Renal cortical epithelial cell (primary cell): ENCODE measurements around the gene LIF. TPM values are rescaled to one million over a fixed set of nuclear protein-coding genes. Genes with fewer than 3 reads are reported as not detected.
A peak's percentile ranks its signal among the peaks of the same experiment; 100 is the strongest.

ENCODE experiments used
- DNase-seq: peaks from one replicate; pipeline ENCODE4 v3.0.0-alpha.2; 2011; ENCODE audit warnings: low read depth
- total RNA-seq: library from RNA; depleted of rRNA; stranded (reverse); fragments of >200 nt; gene quantifications from 2 replicates; pipeline ENCODE4 v1.2.3, GENCODE V29; 2014

LIF gene
- total RNA-seq, result 58.1 and 84.0 TPM in 2 replicates

DNA sequence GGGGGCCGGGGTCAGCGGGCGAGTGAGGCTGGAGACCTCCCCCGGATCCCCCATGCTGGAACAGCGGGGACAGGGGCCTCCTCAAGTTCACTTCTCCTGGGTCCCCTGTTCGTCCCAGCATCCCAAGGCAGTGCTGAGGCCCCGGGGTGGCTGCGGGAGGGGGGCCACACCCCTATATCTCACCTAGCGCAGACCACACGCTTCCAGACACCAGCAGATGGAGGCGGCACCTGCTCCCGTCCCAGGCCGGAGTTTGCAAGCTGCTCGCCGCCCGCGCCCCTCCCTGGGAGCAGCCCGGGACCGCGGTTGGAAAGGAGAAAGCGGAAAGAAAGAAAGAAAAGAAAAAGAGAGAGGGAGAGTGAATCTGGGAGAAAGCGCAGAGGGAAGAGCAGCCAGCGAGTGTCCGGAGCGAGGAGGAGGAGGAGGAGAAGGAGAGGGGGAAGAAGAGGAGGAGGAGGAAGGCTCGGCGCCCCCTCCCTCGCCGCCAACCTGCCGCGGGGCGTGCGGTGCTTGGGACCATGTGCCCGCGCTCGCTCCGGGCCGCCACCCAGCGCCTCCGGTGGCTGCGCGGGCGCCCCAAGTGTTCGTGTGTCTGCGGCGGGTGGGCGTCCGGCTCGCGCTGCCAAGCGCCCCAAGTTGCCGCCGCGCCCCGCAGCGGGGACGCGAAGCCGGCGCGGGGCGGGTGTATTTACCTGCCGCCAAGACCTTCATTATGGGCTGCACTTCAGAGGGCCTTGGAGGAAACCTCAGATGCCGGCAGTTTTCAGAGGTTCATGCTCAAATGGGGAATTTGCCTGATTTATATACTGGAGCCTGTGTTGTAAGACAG lies at the start of gene LIF:
Gene LIF, minus strand, starts transcription at position 775 of the 829 bp plus-strand sequence. Its CDS starts 64 bp downstream, at position 711.
- DNase-seq, result peak; percentile 56

DNA sequence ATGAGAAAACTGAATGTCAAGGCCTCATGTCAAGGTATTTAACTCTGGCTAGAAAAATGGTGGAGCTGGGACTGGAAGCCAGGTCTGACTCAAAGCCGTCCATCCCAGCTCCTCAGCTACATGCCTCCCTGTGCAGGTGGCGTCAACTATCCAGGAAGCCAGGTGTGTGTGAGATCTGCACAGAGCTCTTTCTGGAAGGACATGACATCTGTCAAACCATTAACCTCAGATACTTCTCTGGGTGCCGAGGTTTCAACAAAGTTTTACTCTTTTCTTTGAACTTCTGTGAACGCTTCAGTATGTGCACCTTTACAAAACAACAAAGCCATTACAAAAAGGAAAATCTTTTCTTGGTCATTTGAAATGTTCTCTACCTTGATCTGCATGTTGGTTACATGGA lies 49.8 kb upstream of the LIF start:
- DNase-seq, result no peak

DNA sequence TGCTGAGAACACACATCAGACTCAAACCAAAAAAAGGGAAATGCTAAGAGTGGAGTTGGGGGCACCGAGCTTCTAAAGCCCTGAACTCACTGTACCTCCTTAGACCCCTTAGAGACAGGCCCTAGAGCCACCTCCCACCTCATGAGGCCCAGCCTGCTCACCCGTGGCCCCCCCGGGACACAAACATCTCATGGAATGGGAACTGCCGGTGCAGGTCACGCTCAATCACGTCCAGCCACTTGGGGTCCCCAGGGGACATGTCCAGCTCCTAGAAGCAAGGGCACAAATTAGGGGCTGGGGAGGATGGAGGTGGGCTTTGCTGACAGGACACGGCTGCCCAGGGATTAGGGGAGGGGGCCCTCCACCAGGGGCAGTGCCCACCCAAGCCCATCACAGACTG lies 49.0 kb upstream of the LIF start:
- DNase-seq, result no peak

DNA sequence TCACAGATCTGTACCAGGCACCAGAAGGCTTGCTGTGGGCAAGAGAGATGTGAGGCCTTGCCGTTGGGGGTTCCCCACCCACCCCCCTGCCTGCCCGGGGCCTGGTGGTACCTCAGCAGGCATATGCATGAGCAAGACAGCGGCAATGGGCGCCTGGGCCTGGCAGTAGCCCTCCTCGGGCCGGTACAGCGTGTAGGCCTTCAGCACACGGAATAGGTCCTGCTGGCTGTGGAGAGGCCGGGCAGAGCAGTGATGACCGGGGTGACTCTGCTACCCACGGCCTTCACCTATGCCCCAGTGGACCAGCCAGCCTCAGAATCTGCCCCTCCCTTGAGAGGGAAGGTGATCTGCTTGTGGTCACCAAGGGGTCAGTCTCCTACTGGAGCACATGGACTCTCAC lies 48.3 kb upstream of the LIF start:
- no peak for DNase-seq

DNA sequence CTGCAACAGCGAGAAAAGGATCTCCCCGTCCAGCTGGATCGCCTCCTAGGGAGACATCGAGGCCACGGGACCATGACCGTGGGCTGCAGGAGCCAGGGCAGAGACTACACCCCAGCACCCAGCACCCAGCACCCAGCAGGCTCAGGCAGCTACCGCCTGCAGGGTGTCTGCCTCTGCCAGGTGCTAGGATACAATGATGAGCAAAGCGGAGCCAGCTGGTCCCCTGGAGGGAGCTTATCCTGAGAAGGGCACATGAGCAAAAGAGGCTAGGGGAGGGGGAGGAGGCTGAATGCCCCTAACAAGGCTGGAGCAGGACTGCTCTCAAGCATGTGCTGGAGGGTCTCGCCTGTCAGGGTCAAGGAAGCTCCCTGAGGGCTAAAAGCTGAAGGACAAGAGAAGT lies 47.5 kb upstream of the LIF start:
- DNase-seq, result no peak

DNA sequence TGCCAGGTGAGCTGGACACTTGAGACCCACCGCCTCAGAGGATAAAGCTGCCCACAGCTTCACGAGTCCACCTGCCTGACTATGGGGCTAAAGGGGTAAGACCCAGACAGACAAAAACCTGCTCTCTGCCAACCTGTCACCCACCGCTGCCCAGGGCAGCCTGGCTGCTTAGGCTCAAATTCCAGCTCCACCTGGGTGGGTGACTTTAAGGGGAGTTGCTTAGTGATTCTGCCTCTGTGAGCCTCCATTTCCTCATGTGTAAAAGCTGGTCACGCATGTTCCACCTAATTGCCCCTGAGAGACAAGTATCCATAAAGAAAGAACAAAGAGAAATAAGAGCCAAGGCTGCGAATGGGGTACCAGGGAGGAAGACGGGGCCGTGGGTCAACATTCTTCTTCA lies 46.5 kb upstream of the LIF start:
- DNase-seq, result no peak

DNA sequence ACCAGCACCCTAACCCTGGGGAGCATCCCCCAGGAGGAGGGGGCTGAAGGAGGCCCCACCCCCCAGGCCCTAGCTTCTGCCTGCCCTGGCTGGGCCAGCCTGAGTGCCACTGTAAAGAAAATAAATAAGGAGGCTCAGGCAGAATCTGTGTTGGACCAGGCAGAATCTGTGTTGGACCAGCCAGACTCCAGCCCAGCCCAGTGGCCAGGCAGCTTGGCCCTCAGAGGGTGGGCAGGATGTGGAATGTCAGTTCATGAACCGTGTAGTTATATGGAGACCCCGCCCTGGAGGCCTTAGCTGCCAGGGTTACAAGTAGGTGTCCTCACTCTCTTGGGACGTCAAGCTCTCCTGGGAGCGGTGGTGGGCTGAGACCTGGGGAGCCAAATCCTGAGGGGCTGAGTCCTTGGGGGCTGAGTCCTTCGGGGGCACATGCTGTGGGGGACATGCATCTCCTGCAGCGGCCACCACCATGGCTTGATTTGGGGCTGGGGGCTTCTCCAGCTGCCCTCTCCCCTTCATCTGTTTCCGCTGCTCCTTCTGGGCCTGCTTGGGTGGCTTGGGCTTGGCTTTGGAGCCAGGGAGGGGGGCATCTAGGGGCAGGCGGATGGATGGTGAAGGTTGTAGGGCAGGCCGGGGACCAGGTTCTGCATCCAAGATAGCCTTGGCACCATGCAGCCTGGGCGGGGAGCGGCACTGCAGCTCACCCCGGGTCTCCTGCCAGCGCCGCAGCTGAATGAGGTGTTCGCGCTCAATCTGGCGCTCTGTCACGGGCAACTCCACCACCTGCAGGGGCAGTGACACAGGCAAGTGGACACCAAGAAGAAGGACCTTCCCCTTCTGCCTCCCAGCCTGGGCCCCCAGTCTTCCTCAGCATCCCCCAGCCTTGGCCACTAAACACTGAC lies 45.8 kb upstream of the LIF start:
- DNase-seq, result no peak

DNA sequence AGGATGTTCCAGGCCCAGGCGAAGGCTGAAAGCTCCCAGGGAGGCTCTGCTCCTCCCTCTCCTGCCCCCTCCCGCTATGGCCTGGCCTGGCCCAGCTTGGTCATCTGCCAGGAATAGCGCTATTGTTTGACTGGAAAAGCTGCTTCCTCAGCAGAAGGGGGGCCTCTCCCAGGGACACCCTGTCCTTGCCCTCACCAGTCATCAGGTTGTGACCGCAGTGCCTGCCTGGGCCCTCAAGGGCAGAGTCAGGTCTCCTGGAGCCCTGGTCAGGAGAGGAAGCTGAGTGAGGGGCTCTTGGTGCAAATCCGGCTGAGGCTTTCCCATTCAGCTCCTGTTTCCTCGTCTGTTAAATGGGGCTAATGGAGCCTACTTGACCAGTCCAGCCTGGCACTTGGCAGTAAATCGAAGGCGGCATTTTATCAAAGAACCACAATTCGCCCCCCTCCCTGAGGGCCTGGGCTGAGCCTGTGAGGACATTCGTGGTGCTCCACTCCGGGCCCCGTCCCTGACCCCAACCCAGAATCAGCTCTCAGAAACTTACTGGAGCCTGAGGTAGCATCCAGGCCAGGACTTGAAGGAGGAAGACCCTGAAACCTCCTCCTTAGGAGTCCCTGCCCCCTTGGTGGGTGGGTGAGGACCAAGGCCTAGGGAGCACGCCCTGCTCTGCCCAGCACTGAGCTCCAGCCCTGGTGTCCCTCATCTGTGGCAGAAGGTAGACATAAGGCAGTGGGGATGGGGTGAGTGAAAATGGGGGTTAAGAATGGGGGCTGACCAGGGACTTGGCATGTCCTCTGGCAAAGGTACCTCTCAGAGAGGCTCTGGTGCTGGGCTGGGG lies 44.7 kb upstream of the LIF start:
- peak; percentile 70 for DNase-seq

DNA sequence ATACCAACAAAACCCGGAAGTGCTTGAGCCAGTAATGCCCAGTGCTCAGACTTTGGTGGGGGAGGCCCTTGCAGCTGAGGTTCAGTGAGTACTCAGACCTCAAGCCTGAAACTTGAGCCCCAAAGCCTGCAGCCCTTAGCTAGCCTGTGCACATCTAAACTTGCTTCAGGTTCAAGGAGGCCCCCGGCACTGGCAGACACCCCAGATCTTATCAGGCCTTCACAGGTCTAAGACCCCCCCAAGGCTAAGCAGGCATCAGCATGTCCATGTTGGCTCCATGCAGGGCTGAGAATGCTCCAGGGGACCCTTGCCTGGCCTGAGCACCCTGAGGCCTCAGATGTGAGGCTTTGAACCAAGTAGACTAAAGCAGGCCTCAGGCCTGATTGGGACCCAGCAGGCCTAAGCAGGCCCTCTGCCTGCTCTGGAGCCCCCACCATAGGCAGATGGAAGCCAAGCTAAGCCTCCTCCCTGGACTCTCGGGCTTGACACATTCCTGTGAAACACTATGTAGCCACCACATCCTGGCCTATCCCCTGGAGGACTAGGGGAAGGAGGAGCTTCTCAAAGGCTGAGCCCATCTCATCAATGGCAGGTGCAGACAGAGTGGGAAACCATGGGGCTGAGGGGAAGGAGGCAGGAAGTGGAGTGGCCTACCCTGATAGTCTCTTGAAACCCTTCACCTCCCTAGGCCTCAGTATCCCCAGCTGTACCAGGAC lies 43.9 kb upstream of the LIF start:
- DNase-seq, result peak; percentile 72

DNA sequence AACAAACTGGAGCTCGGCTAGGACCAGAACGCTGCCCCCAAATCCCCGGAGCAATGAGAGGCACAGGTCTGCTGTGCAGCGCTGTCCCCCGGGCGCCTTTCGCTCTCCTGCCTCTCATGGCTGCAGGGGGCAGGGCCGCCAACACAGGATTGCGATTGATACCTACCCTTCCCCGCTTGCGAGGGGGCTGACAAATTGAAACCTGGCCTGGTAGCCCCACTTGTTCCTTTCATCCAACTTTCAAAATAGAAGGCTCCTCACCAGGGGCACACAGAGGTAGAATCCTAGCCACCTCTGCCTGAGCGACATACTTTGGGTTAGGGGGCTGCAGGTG lies 43.4 kb upstream of the LIF start:
- no peak for DNase-seq

DNA sequence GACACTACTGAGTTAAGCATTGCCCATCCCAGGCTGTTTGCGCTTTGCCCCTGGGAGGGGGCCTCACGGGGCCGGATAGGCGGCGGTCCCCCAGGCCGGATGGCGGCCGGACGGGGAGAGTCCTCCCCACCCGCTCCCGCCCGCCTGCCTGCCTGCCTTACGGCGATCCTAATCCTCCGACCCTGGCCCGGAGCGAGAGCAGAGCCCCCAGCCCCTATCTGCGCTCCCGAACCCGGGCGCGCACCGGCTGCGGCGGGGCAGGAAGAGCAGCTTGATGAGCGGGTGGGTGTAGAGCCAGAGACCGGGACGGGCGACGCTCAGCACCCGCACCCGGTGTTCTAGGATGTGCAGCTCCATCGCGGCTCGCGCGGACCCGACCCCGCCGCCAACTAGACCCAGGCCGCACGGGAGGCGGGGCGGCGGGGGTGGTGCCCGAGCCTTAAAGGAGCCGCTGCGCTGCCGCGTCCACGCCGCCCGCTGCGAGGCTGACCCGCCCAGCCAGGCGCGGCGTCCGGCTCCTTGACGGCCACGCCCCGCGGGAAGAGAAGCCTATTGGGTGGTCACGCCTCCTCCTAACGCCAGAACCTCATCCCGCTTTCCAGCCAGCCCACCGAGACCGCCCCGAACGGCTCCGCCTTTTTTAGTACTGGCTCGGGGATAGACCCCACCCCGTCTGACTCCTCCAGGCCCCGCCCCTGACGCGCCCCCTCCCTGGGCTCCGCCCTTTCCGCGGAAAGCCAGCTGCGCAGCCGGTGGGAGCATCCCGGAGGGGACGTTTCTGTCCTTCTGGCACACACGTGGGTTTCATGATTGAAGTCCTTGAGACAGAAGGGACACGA lies 42.8 kb upstream of the LIF start, which contains the start of gene CASTOR1:
Gene CASTOR1, minus strand, starts transcription at position 365 of the 839 bp plus-strand sequence. Its CDS starts 8 bp downstream, at position 357.
- peak; percentile 96 for DNase-seq

DNA sequence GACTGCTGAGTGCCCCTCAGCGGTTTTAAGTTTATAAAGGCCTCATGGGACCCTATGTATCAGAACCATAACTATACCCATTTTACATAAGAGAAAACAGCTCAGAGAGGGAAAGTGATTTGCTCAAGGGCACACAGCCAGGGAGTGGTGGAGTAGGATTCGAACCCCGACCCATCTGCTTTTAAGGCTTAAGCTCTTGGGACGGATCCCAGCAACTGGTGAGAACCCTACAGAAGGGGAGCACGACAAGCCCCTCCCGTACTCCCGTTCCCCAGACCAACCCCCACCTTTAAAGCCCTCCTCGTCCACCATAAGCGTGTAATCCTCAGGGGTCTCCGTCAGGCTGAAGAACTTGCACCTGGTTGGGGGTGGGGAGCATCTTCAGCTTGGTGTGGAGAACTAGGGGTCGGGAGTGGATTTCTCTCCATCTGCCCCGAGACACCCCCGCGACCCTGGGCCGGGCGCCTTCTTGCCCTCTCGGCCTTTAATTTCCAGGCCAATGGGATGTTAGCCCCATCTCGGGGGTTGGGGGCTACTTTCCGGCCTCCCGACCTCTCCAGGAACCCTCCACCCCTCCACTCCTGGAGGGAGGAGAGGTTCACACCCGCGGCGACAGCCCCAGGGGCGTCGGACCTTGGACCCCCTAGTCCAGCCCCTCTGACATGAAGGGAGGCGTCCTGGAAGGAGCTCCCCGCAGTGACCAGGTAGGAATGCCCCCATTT lies 42.0 kb upstream of the LIF start:
- no peak for DNase-seq

DNA sequence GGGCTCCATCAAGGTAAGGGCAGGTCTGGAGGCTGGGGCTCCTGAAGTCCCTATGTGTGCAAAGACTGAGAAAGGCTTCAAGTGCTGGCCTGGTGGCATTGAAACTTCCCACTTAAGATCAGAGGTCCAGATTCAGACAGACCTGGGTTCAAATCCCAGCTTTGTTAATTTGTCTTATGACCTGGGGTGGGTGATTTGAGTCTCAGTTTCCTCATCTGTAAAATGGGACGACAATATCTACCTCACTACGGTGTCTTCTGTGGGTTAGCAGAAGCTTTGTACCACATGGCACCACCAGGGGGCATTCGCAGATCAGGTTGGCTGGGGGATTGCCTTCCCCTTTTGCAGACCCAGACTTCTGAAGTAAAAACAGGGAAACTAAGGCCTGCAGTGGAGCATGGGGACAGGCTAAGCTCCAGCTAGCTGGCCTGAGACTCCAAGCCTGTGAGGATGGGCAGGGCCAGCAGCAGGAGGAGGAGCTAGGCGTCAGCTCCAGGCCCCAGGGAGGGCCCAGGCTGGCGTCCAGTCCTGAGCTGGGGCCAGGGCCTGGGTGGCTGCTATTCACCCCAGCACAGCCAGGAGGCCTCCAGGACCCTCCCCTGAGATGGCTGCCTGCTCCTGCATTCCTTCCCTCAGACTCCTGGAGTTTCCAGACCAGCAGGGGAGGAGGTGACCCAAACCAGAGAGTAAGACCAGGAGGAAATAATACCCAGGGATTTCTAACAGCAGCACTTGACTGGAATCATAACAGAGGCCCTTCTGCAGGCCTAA lies 41.3 kb upstream of the LIF start:
- DNase-seq, result peak; percentile 91

DNA sequence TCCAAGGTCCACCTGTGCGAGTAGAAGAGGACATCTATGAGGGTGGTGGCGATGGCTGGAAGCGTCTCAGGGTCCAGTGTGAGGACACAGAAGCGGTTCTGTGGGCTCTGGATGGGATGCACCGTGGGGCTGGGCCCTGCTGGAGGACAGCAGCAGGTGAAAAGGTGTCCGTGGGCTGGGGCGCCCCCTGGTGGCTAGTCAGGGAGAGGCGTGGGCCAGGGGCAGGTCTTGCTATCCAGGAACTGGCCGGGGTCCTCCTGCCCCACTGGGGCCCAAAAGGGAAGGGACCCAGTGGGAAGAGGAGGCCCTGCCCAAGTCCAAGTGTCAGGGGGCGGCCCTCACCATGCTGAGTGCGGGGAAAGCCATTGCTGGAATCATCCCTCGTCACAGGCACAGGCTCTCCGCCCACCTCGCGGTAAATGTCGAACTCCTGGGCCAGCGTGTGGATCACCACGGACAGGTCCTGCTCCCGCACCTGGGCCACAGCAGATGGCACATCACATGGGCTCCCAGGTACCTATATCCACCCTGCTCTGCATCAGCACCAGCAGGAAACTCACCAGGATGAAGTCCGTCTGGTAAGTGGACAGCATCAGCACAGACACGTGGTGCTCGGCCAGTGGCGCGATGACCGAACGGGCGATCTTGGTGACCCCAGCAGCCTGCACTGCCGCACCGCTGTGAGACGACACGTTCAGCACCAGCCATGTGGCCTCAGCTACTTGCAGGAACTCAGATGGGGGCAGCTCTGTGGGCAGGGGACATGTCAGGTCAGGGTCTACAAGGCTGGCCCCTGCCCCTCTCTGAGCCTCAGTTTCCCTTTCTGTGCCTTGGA lies 40.5 kb upstream of the LIF start:
- peak; percentile 36 for DNase-seq

DNA sequence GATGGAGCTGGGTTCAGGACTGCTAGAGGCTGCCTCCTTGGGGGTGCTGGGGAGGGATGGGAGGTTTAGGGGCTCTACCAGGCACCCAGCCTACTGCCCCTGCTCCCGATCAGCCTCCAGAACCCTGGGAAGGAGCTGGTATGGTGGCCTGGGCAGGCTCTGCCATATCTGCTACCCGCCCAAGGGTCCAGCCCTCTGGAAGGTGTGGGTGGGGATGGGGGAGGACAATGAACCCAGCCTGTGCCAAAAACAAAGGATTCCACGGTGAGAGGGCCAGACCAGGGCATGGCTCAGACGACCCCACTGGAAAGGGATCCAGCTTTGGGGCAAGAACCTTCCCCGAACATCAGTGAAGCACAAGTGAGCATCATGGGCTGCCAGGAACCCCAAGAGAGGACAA lies 39.8 kb upstream of the LIF start:
- DNase-seq, result no peak

DNA sequence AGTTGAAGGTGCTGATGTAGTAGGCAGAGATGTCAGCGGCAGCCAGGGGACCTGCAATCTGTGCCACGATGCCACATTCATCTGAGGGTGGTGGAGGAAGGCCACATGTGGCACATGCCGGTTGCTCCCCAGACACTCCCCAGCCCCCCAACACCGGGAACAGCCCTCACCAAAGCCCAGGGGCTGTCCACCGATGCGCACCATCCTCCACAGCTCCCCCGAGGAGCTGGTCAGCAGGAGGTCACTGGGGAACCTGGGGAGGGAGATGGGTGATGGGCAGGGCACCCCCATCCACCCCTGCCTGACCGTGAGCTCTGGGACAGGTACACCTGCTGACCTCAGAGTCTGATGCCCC lies 39.3 kb upstream of the LIF start:
- no peak for DNase-seq

DNA sequence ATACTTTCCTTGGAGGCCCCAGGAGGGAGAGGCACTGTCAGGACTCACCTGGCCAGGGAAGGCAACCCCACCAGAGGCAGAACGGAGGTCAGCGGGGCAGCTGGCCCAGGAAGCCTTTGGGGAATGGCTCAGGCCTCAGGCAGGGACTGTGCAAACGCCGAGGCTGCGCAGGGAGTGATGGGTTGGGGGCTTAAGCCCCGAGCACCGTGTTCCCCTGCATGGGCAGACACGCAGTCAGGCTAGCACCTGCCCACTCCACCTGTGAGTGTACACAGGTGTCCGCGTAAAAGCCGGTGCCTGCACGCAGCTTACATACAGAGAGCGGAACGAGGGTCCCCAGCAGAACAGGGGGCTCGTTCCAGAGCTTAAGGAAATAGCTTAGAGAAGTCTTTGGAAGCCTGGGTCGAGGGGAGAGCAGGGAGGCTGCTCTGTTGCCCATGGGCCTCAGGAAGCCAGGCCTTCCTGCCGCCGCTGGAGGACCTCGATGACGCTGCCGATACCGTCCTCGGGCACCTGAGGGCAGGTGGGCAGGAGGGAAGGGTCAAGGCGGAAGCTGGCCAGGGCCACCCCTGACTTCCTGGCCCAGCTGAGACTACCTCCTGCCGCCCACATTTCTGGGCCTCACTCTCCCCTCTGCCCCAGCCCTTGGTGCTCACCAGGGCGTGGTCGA lies 38.8 kb upstream of the LIF start:
- DNase-seq, result no peak

DNA sequence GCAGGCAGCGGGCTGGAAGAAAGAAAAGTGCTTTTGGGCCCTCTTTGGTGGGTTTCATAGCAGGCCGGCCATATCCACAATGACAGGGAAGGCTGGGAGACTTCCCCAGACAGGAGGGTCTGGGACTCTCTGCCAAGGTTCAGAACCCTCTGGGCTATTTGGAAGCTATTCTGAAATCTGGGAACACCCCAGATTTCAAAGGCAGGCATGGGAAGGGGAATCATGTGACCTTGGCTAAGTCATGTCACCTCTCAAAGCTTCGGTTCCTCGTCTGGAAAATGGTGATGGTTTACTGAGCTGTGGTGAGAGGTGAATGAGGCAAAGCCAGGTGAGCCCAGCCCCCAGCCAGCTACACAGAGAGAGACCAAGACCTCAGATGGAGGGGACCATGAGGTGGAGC lies 38.1 kb upstream of the LIF start:
- DNase-seq, result no peak
